T-helper 1 cell (primary cell): ENCODE data around the gene RASSF10.

ENCODE experiments used
- DNase-seq, 5 donors: peaks; one replicate each; pipeline ENCODE4 v3.0.0-alpha.2; 2012 to 2020
- total RNA-seq, 4 donors: gene quantifications; one replicate each; lab custom pipeline; 2026; lab: John Stamatoyannopoulos, UW

RASSF10 gene
- 0 reads per million in 4 donors for total RNA-seq

GRCh38 chr11:13008625-13009475, at the start of gene RASSF10:
TSS of gene RASSF10 (plus strand) at chr11:13009316. CDS start at chr11:13009577, 261 bp downstream.
- peak in 1 of 5 donors; percentile 7 for DNase-seq

DNA sequence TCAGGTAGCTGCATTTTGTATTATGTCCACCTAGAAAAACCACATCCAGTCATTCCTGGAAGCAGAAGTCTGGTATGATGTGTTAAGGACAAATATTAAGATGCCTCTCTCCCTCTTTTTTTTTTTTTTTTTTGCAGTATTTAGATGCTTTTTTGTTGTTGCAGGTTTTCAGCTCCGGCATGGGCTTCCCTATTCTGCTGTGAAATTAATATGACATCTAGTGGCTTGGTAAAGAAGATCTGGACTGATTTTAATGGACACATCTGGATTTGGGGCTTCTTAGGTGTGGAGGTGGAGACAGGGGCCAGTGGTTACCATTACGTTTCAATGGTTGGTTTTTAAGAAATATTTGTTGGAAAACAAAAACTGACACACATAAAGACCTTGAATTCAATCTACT, 47.5 kb upstream of the RASSF10 start:
- no peak for DNase-seq

DNA sequence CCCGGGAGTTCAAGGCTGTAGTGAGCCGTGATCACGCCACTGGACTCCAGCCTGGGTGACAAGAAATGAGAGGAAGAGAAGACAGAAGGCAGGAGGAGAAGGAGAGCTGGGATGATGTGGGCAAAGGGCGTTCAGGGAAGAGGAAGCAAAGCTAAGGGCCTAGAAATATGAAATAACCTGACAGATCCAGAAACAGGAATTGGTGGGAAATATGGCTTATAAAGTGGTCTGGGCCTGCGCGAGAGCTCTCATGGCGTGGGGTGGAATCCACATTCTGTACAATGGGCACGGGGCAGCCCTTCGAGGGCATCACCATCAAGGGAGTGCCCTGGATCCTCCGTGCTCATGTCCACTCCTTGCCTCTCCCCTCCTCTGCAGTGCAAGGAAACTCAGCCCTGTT, 46.8 kb upstream of the RASSF10 start:
- no peak for DNase-seq

- DNase-seq: no peak
Observed at GRCh38 chr11:12963051-12963450, 46.1 kb upstream of the RASSF10 start.

GRCh38 chr11:12963792-12964536, 45.2 kb upstream of the RASSF10 start:
- peak; percentile 13 to 43 (median 26) for DNase-seq

DNA sequence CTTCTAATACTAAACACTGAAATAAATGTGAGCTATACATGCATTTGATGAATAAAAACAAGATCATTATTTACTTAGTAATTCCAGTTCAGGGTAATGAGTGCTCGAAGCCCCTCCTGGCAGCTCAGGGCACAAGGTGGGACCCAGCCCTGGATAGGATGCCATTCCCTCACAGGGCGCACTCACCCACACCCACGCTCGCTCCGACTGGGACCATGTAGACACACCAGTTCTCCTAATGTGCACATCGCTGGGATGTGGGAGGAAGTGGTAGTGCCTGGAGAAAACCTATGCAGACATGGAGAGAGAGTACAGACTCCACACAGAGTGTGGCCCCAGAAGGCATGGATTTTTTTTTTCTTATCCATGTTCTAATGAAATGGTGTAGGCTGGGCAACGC, 44.5 kb upstream of the RASSF10 start:
- DNase-seq: no peak

- no peak for DNase-seq
Observed at GRCh38 chr11:12966002-12966401, 43.1 kb upstream of the RASSF10 start.

GRCh38 chr11:12968101-12968500, 41.0 kb upstream of the RASSF10 start:
- no peak for DNase-seq

GRCh38 chr11:12968826-12969225, 40.3 kb upstream of the RASSF10 start:
- no peak for DNase-seq

GRCh38 chr11:12971955-12972354, 37.2 kb upstream of the RASSF10 start:
- DNase-seq: no peak

- no peak for DNase-seq
Observed at GRCh38 chr11:12973528-12974181, 35.5 kb upstream of the RASSF10 start.

DNA sequence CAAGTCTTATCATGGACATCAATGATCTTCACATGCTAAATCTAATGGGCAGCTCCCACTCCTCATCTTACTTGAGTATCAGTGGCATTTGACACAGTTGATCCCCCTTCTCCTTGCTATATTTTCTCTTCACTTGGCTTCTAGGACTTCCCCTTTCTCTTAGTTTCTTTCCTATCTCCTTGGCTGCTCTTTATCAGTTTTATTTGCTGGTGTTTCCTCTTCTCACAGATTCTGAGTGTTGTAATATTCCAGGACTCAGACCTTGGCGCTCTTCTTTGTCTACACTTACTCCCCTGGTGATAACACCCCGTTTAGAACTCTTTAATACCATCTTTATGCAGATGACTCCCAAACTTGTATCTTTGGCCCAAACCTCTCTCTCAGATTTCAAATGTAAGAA, 33.9 kb upstream of the RASSF10 start:
- no peak for DNase-seq

GRCh38 chr11:12979928-12980689, 29.0 kb upstream of the RASSF10 start:
- DNase-seq: no peak

- DNase-seq: no peak
Observed at GRCh38 chr11:12981676-12982522, 27.2 kb upstream of the RASSF10 start.

DNA sequence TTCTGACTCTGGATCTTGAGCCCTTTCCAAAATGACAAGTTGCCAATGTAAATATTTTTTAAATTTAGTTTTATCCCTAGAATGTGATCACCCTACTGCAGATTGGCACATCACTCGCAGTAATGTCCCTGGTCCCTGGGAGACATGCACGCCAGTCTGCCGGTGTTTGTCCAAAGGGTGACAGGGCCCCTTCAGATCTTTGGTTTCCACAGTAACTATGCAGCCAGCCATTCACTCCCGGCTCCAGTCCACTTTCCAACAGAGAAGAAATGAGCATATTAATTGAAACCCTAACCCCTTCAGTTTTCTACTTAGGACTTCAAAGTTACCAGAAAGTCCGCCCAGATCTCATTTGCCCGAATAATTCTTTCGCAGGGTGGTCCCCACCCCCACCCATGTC, 25.8 kb upstream of the RASSF10 start:
- DNase-seq: no peak

DNA sequence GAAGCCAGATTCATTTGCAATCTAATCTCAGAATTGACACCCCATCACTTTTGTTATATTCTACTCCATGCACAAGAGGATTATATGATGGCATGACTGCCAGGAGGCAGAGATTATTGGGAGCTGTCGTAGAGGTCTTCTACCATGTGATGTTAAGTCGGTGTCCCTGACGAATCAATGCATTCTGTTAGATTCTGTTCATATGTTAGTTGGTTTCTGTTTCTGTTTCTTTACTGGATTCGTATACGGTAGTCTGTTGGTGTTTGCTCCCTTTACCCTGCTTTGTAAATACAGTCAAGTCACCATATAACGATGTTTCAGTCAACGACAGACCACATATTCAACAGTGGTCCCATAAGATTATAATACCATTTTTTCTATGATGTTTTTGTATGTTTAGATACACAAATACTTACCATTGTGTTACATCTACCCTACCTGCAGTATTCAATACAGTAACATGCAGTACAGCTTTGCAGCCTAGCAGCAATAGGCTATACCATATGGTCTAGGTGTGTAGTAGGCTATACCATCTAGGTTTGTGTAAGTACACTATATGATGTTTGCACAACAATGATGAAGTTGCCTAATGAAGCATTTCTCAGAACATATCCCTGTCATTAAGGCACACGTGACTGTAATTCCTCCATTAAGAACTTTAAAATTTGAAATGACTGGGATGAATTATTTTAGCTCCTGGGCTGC, 22.8 kb upstream of the RASSF10 start:
- no peak for DNase-seq

DNA sequence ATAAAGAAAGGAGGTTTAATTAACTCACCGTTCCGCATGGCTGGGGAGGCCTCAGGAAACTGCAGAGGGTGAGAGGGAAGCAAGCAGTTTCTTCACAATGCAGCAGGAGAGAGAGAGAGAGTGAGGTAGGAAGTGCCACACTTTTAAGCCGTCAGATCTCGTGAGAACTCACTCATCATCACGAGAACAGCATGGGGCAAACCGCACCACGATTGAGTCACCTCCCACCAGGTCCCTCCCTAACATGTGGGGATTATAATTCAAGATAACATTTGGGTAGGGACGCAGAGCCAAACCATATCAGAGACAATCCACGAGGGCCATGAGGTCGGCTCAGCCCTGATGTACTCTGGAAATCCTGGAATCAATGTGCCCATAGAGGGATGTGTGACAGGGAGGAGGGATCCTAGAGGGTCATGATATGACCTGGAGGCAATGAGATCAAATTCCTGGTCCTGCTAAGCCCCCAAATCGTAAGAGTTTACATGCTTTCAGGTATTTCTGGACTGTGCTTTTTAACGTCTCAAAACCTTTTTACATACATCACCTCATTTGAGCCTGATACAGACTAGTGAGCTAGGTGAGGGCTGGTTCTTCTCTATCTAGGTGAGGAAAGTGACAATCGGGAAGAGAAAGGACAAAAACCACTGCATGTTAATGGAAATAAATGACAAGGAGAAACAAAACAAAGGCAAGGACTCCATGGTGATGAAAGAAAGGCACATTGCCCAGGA, 19.5 kb upstream of the RASSF10 start:
- no peak for DNase-seq

DNA sequence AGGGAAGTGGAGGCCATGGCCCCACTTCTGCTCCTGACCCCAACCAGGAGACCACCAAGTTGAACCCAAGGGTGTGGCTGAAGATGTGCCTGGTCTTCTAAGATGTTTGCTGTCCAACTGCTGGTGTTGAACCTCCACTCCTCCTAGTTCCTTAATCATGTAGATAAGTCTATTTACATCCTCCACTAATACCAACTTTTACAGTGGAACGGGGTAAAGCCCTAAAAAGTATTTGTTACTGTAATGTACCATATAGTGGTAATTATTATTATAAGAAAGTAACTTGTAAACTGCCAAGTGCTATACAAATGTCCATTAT, 19.0 kb upstream of the RASSF10 start:
- no peak for DNase-seq

DNA sequence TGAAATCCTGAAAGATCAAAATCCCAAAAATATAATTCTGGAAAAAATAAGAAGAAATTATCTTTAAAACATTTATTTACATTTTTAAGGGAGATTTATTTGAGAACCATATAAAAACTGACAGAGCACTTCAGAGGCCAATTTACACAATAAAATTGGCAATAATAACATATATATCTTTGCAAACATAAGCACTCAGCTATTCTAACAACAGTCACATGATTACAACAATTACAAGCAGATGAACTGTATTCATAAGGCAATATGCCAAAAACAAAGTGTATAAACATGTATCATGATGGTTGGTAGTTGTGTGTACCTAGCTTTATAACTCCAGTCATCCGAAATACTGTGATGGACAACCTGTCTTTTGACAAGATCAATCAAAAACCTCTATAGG, 17.7 kb upstream of the RASSF10 start:
- no peak for DNase-seq

GRCh38 chr11:12993626-12994025, 15.5 kb upstream of the RASSF10 start:
- DNase-seq: no peak

DNA sequence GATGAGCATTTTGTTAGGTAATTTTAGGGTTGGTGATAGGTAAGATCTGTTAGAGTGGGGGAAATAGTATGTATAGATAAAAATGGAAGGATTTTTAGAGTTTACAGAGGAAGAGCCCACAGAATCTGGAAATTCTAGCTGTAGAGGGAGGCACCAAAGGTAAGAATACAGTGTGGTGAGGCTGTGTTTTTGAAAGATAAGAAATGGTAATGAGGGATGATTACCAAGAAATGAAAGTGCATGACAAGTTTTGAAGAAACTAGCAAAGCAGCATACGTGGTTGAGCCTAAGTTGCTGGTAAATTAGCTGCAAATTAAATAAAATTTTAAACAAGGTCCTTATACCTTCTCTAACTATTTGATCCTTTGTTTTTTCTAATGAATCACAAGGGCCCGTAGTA, 14.6 kb upstream of the RASSF10 start:
- DNase-seq: no peak
